GM23338 (cell line): ENCODE data around the gene GNPDA1. TPM values are rescaled to one million over a fixed set of nuclear protein-coding genes. Genes with fewer than 3 reads are reported as not detected.

Source experiments
- ATAC-seq: fragments of 200-7000 bp; cut with Tn5 transposase; 3 replicates; pipeline ENCODE4 v1.9.1; 2020
- DNase-seq: peaks from one replicate; pipeline ENCODE4 v3.0.0-alpha.2; 2015; ENCODE audit warnings: low spot score
- H2AFZ ChIP-seq: fragments of 200-600 bp; sonication (generic); 2 replicates; pipeline ENCODE4 v1.8.0; 2016; ENCODE audit warnings: antibody characterized with exemption, mild to moderate bottlenecking, moderate library complexity
- H3F3A ChIP-seq: fragments of 200-600 bp; sonication (generic); replicated peaks from 2 replicates; pipeline ENCODE4 v1.8.0; 2017; ENCODE audit warnings: antibody characterized with exemption, mixed run types, low read depth
- H3K27ac ChIP-seq: fragments of 200-600 bp; sonication (generic); 2 replicates; pipeline ENCODE4 v1.6.1; 2016; ENCODE audit warnings: low read depth
- H3K27me3 ChIP-seq: fragments of 200-600 bp; sonication (generic); 2 replicates; pipeline ENCODE4 v1.8.0; 2016; ENCODE audit warnings: mild to moderate bottlenecking, mixed run types, moderate library complexity; ENCODE audit not compliant: insufficient read depth
- H3K36me3 ChIP-seq: fragments of 200-600 bp; sonication (generic); 2 replicates; pipeline ENCODE4 v1.8.0; 2016; ENCODE audit warnings: mild to moderate bottlenecking; ENCODE audit not compliant: insufficient read depth
- H3K4me1 ChIP-seq: fragments of 200-600 bp; sonication (generic); 2 replicates; pipeline ENCODE4 v1.8.0; 2016; ENCODE audit warnings: mild to moderate bottlenecking, moderate library complexity; ENCODE audit not compliant: insufficient read depth
- H3K4me2 ChIP-seq: fragments of 200-600 bp; sonication (generic); 2 replicates; pipeline ENCODE4 v1.7.1; 2017; ENCODE audit warnings: mixed run types
- H3K4me3 ChIP-seq: fragments of 200-600 bp; sonication (generic); 2 replicates; pipeline ENCODE4 v1.6.1; 2016; ENCODE audit warnings: mixed run types
- H3K79me2 ChIP-seq: fragments of 200-600 bp; sonication (generic); replicated peaks from 2 replicates; pipeline ENCODE4 v1.8.0; 2017; ENCODE audit warnings: mild to moderate bottlenecking; ENCODE audit not compliant: insufficient read depth
- H3K9me2 ChIP-seq: fragments of 200-600 bp; sonication (generic); 2 replicates; pipeline ENCODE4 v1.8.0; 2017; ENCODE audit not compliant: insufficient read depth
- H4K20me1 ChIP-seq: fragments of 200-600 bp; sonication (generic); replicated peaks from 2 replicates; pipeline ENCODE4 v1.8.0; 2017; ENCODE audit warnings: mild to moderate bottlenecking; ENCODE audit not compliant: insufficient read depth
- H3K27ac Mint-ChIP-seq: 2 replicates; pipeline ENCODE4 v1.8.0; 2020; ENCODE audit warnings: inconsistent platforms, mild to moderate bottlenecking, moderate library complexity, mixed read lengths
- H3K27me3 Mint-ChIP-seq: 3 replicates; pipeline ENCODE4 v1.8.0; 2022; ENCODE audit warnings: low read depth, mild to moderate bottlenecking, moderate library complexity, mixed read lengths, inconsistent platforms; ENCODE audit not compliant: insufficient read depth, poor library complexity
- H3K36me3 Mint-ChIP-seq: 3 replicates; pipeline ENCODE4 v1.8.0; 2021; ENCODE audit warnings: low read depth, mild to moderate bottlenecking, inconsistent platforms, moderate library complexity, mixed read lengths
- H3K4me1 Mint-ChIP-seq: 3 replicates; pipeline ENCODE4 v1.8.0; 2020; ENCODE audit warnings: mild to moderate bottlenecking, inconsistent platforms, mixed read lengths
- H3K4me3 Mint-ChIP-seq: 3 replicates; pipeline ENCODE4 v1.8.0; 2021; ENCODE audit warnings: moderate library complexity, mild to moderate bottlenecking, inconsistent platforms, mixed read lengths
- H3K9me3 Mint-ChIP-seq: 3 replicates; pipeline ENCODE4 v1.8.0; 2020; ENCODE audit warnings: moderate library complexity, mild to moderate bottlenecking, inconsistent platforms, mixed read lengths
- CREB1 ChIP-seq: fragments of 250-450 bp; sonication (Bioruptor Pico); IDR thresholded peaks from 2 replicates; pipeline ENCODE4 v1.5.0; 2020; ENCODE audit warnings: low read depth, mild to moderate bottlenecking, moderate library complexity
- CTCF ChIP-seq, 2 experiments: fragments of 200-600 bp in 1 of 2; sonication (generic) in 1 of 2; conservative IDR thresholded peaks; 2 replicates each; pipeline versions ENCODE4 v1.5.1 to v1.6.1; 2016 to 2017; ENCODE audit warnings: antibody characterized with exemption in 2 of 2, low read depth in 2 of 2, mild to moderate bottlenecking in 2 of 2, moderate library complexity in 1 of 2
- ETS1 ChIP-seq: IDR thresholded peaks from 2 replicates; pipeline ENCODE4 v1.6.1; 2016; ENCODE audit warnings: antibody characterized with exemption
- EZH2 ChIP-seq: fragments of 200-600 bp; sonication (generic); IDR thresholded peaks from one replicate; pipeline ENCODE4 v1.8.0; 2017; ENCODE audit warnings: antibody characterized with exemption, mild to moderate bottlenecking, low read depth; ENCODE audit not compliant: unreplicated experiment
- EZH2phosphoT487 ChIP-seq: fragments of 200-600 bp; sonication (generic); IDR thresholded peaks from one replicate; pipeline ENCODE4 v1.8.1; 2018; ENCODE audit warnings: antibody characterized with exemption; ENCODE audit not compliant: unreplicated experiment
- JUNB ChIP-seq: IDR thresholded peaks from one replicate; pipeline ENCODE4 v1.6.1; 2016; ENCODE audit warnings: antibody characterized with exemption; ENCODE audit not compliant: unreplicated experiment
- NANOG ChIP-seq: IDR thresholded peaks from 2 replicates; pipeline ENCODE4 v1.6.1; 2016; ENCODE audit warnings: antibody characterized with exemption, borderline replicate concordance
- POLR2AphosphoS5 ChIP-seq: IDR thresholded peaks from 2 replicates; pipeline ENCODE4 v1.6.1; 2016; ENCODE audit warnings: antibody characterized with exemption, low read depth
- REST ChIP-seq: IDR thresholded peaks from one replicate; pipeline ENCODE4 v1.6.1; 2018; ENCODE audit warnings: antibody characterized with exemption; ENCODE audit not compliant: unreplicated experiment
- STAT1 ChIP-seq: IDR thresholded peaks from one replicate; pipeline ENCODE4 v1.6.1; 2016; ENCODE audit warnings: antibody characterized with exemption; ENCODE audit not compliant: unreplicated experiment
- ZNF114 ChIP-seq: fragments of 250-450 bp; sonication (Bioruptor Pico); IDR thresholded peaks from 2 replicates; pipeline ENCODE4 v1.5.0; 2020; ENCODE audit warnings: mild to moderate bottlenecking, moderate library complexity
- ZNF331 ChIP-seq: fragments of 250-450 bp; sonication (Bioruptor Pico); IDR thresholded peaks from 2 replicates; pipeline ENCODE4 v1.5.0; 2020; ENCODE audit warnings: low read depth, mild to moderate bottlenecking, moderate library complexity
- ZNF462 ChIP-seq: fragments of 250-450 bp; sonication (Bioruptor Pico); IDR thresholded peaks from 2 replicates; pipeline ENCODE4 v1.5.0; 2020; ENCODE audit warnings: mild to moderate bottlenecking, moderate library complexity
- polyA plus RNA-seq: library from polyadenylated mRNA; unstranded; fragments of >200 nt; fragmentation: Nextera tagmentation; extraction: Ambion mirVana; gene quantifications from 2 replicates; pipeline ENCODE4 v1.2.1, GENCODE V29; 2016
- total RNA-seq: library from RNA; depleted of rRNA; stranded (reverse); fragments of >200 nt; shearing (Covaris generic); gene quantifications from 2 replicates; pipeline ENCODE4 v1.2.3, GENCODE V29; 2014

Gene GNPDA1
- total and polyA plus RNA-seq, 2 experiments from 2014 or later: 47.6 to 117 TPM

- Mint-ChIP-seq H3K4me3 (no peak overlapping the region), H3K27me3 (peaks cover 5% of the 10 kb centered on the region), H3K27ac (no peak overlapping the region), H3K36me3 (no peaks in the 10 kb centered on the region), H3K4me1 (peaks cover 25% of the 10 kb centered on the region), H3K9me3 (no peaks in the 10 kb centered on the region)
- no peak overlapping the region for H3K27ac ChIP-seq
- H3K79me2 ChIP-seq: no peaks in the 10 kb centered on the region
- H2AFZ ChIP-seq: no peak overlapping the region
- no peaks in the 10 kb centered on the region for H3K9me2 ChIP-seq
- no peak overlapping the region for H3K4me2 ChIP-seq
- H3K4me3 ChIP-seq: no peak overlapping the region
- TF ChIP-seq EZH2: no peak
- TF ChIP-seq ETS1: no peak
- no peak for TF ChIP-seq STAT1
- no peak for TF ChIP-seq ZNF331 (CRISPR knock-in tag)
- no peak for TF ChIP-seq CREB1 (CRISPR knock-in tag)
- TF ChIP-seq REST: no peak
- no peak for TF ChIP-seq CTCF (conservative IDR thresholded peaks at IDR 0.05; ENCODE audit: low read depth in 2 of 2)
- no peak for TF ChIP-seq ZNF114 (CRISPR knock-in tag)
- TF ChIP-seq JUNB: no peak
- TF ChIP-seq EZH2phosphoT487: no peak
- no peak for TF ChIP-seq NANOG
- no peak for TF ChIP-seq POLR2AphosphoS5
- no peak for TF ChIP-seq ZNF462 (CRISPR knock-in tag)
- no peak for DNase-seq
- H3K27me3 ChIP-seq: no peaks in the 10 kb centered on the region
- H4K20me1 ChIP-seq: no peaks in the 10 kb centered on the region
- H3K4me1 ChIP-seq: peaks cover 14% of the 10 kb centered on the region
- no peak for ATAC-seq
- no peaks in the 10 kb centered on the region for H3K36me3 ChIP-seq
- peaks cover 12% of the 10 kb centered on the region for H3F3A ChIP-seq
Observed at GRCh38 chr5:141965071-141965470, 47.8 kb downstream of the GNPDA1 start.
